ENCODE data around the gene AP2M1. TPM values are rescaled to one million over a fixed set of nuclear protein-coding genes. Genes with fewer than 3 reads are reported as not detected.

Gene AP2M1
- total and polyA plus RNA-seq, 2 of the 13 experiments (the other 11 are each of a cell fraction or from before 2014, with no cell fraction given) = 126 to 146 TPM

- H3K4me3 ChIP-seq (replicated peaks in 1 of 3; ENCODE audit: insufficient read depth in 1 of 3, low read depth in 2 of 3, low read length in 3 of 3) = no peak overlapping the region
- no peak overlapping the region for H3K9ac ChIP-seq (ENCODE audit: insufficient read depth, low read depth, low read length)
- intact Hi-C loops (cut with micrococcal nuclease; ENCODE audit: unreplicated experiment) = no loop called here
- H3K4me2 ChIP-seq (ENCODE audit: low read depth, low read length) = no peak overlapping the region
- no peak for ATAC-seq
- H4K20me1 ChIP-seq (ENCODE audit: insufficient read depth, low read length) = no peaks in the 10 kb centered on the region
- DNase-seq (ENCODE audit: low spot score) = no peak
- peaks cover 12% of the 10 kb centered on the region for H3K79me2 ChIP-seq (ENCODE audit: insufficient read depth, low read length)
- no peak overlapping the region for H2AFZ ChIP-seq (ENCODE audit: low read length)
- H3K36me3 ChIP-seq (replicated peaks in 1 of 2; ENCODE audit: control insufficient read depth in 1 of 2, insufficient read depth in 2 of 2, low read length in 2 of 2) = peaks cover 28 to 67% of the 10 kb centered on the region in 2 experiments
- CTCF ChIA-PET (ENCODE audit: low intra/inter-chr PET ratio, low total read pairs) = no interaction called here
- peaks cover 16% of the 10 kb centered on the region for H3K4me1 ChIP-seq (ENCODE audit: insufficient read depth, low read length)
- POLR2A ChIA-PET = no interaction called here
- no peak for FAIRE-seq
- no peaks in the 10 kb centered on the region for H3K9me3 ChIP-seq (ENCODE audit: low read length)
- WGBS (ENCODE audit: low lambda C conversion rate) = 100% methylated on average over 8 of the region's 10 CpGs
- H3K27me3 ChIP-seq (ENCODE audit: control insufficient read depth in 1 of 2, insufficient read depth in 2 of 2, low read length in 2 of 2) = no peaks in the 10 kb centered on the region
- no peak overlapping the region for H3K27ac ChIP-seq (ENCODE audit: extremely low read length, insufficient read depth, low read length)
- in situ Hi-C loops (cut with HindIII; ENCODE audit: extremely low pct_ligation_motif_present, low pct_unique_long_range_greater_than_20kb) = no loop called here
- BruUV-seq (replicated peaks) = no TSS peak
- TF ChIP-seq ZNF317 (CRISPR knock-in tag; IDR thresholded peaks at IDR 0.05) (no peak), IKZF1 (IDR thresholded peaks at IDR 0.05) (no peak), RBM22 (optimal IDR thresholded peaks at IDR 0.05; ENCODE audit: low read length) (no peak), SYNCRIP (IDR thresholded peaks at IDR 0.05; ENCODE audit: insufficient read depth, low read depth, low read length) (no peak), ZNF337 (CRISPR knock-in tag; IDR thresholded peaks at IDR 0.05; ENCODE audit: borderline replicate concordance, low read depth) (no peak), ZNF318 (CRISPR knock-in tag; IDR thresholded peaks at IDR 0.05) (no peak), TAF15 (IDR thresholded peaks at IDR 0.05; ENCODE audit: low read depth, low read length, poor library complexity, severe bottlenecking) (no peak), REST (IDR thresholded peaks at IDR 0.05; ENCODE audit: borderline replicate concordance in 1 of 2, low read depth in 1 of 2, low read length in 2 of 2) (no peak)
- TF ChIP-seq, protein P1, sequence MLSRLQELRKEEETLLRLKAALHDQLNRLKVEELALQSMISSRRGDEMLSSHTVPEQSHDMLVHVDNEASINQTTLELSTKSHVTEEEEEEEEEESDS (CRISPR knock-in tag; IDR thresholded peaks at IDR 0.05; ENCODE audit: borderline replicate concordance) = no peak
- TF ChIP-seq, protein P2, sequence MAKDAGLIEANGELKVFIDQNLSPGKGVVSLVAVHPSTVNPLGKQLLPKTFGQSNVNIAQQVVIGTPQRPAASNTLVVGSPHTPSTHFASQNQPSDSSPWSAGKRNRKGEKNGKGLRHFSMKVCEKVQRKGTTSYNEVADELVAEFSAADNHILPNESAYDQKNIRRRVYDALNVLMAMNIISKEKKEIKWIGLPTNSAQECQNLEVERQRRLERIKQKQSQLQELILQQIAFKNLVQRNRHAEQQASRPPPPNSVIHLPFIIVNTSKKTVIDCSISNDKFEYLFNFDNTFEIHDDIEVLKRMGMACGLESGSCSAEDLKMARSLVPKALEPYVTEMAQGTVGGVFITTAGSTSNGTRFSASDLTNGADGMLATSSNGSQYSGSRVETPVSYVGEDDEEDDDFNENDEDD (CRISPR knock-in tag; IDR thresholded peaks at IDR 0.05; ENCODE audit: borderline replicate concordance) = no peak
Observed at GRCh38 chr3:184192889-184193288, 18.2 kb downstream of the AP2M1 start.
